ENCODE data around the gene ZNF385B.

GRCh38 chr2:179877601-179878364 is 16.4 kb upstream of the ZNF385B start:
- TF ChIP-seq GATA2 (IDR thresholded peaks at IDR 0.05; ENCODE audit: low read depth, low read length) (no peak), GATA3 (IDR thresholded peaks at IDR 0.05; ENCODE audit: low read depth, low read length) (no peak)
